ENCODE results near the gene IBSP. TPM values are rescaled to one million over a fixed set of nuclear protein-coding genes. Genes with fewer than 3 reads are reported as not detected.

IBSP gene
- total and polyA plus RNA-seq, 9 of the 15 experiments (the other 6 are each of a cell fraction or from before 2014, with no cell fraction given): not detected

- Histone ChIP-seq H3K79me2 (ENCODE audit: control insufficient read depth, insufficient read depth, low read length) (no peaks in the 10 kb centered on the region), H3K4me3 (no peak overlapping the region), H3K4me1 (replicated peaks in 1 of 2; ENCODE audit: control insufficient read depth in 2 of 2, insufficient read depth in 2 of 2, low read length in 2 of 2) (no peaks in the 10 kb centered on the region), H3K9me3 (replicated peaks; ENCODE audit: control insufficient read depth, insufficient read depth, low read depth, low read length) (no peaks in the 10 kb centered on the region), H3K27ac (ENCODE audit: extremely low read depth, low read depth, low read length) (no peak overlapping the region), H3K9me1 (ENCODE audit: control insufficient read depth, insufficient read depth, low read length) (no peaks in the 10 kb centered on the region), H2AFZ (ENCODE audit: low read depth, low read length) (no peak overlapping the region), H4K20me1 (replicated peaks; ENCODE audit: control insufficient read depth, insufficient read depth, low read length) (no peaks in the 10 kb centered on the region), H3K36me3 (ENCODE audit: control insufficient read depth, insufficient read depth, low read length) (no peaks in the 10 kb centered on the region), H3K4me2 (ENCODE audit: insufficient read depth, low read length) (no peak overlapping the region), H3K9ac (ENCODE audit: insufficient read depth in 1 of 2, low read depth in 2 of 2, low read length in 2 of 2) (no peak overlapping the region), H3K27me3 (ENCODE audit: control insufficient read depth in 2 of 2, insufficient read depth in 2 of 2, low read length in 2 of 2) (0 out of 5 replicates have a peak, but pooled peaks cover 0 to 3% of the 10 kb centered on the region in 2 experiments)
- ATAC-seq: no peak
- no TSS peak for BruUV-seq (replicated peaks)
- ChIA-PET CTCF (ENCODE audit: low intra/inter-chr PET ratio) (no interaction called here), POLR2A (no interaction called here)
- WGBS (ENCODE audit: insufficient coverage, low coverage, missing lambda C conversion rate): 0% methylated on average over 1 of the region's 1 CpG
- no peak for FAIRE-seq
- in situ Hi-C loops (cut with MboI): loop anchor here (5.0 to 10.0 kb wide), 3 partner anchors 118 to 658 kb away; partner anchors contain the start of gene SPP1
- intact Hi-C loops (cut with micrococcal nuclease): no loop called here
- no peak for TF ChIP-seq NCOA1 (IDR thresholded peaks at IDR 0.05; ENCODE audit: low read depth)
- no peak for TF ChIP-seq FOXO4 (CRISPR knock-in tag; IDR thresholded peaks at IDR 0.05)
- TF ChIP-seq RBM22 (IDR thresholded peaks at IDR 0.05; ENCODE audit: low read depth, low read length, poor library complexity, severe bottlenecking): no peak
- TF ChIP-seq GTF2E2 (tag; IDR thresholded peaks at IDR 0.05): no peak
- no peak for TF ChIP-seq POLR2B (IDR thresholded peaks at IDR 0.05; ENCODE audit: low read depth, partially characterized antibody)
- TF ChIP-seq TFAM (CRISPR knock-in tag; conservative IDR thresholded peaks at IDR 0.05): no peak
- no peak for DNase-seq (ENCODE audit: extremely low read depth in 1 of 4, low spot score in 3 of 4)
These were observed 57.5 kb downstream of the IBSP start for GRCh38 chr4:87856816-87857215.
